ENCODE data around the gene BCL7C. TPM values are rescaled to one million over a fixed set of nuclear protein-coding genes. Genes with fewer than 3 reads are reported as not detected.

The BCL7C gene
- total RNA-seq, 1 experiment from 2014 or later = 45.8 TPM

- CTCF ChIA-PET = interaction anchor here (1.0 kb wide), 1 partner anchor 25 kb away, joined by 3 read pairs; no protein-coding TSS in a partner anchor
- 0 out of 2 replicates have a peak, but pooled peaks have one; percentile 73 for ATAC-seq
Observed at GRCh38 chr16:30838876-30839471, 54.9 kb downstream of the BCL7C start.

DNA sequence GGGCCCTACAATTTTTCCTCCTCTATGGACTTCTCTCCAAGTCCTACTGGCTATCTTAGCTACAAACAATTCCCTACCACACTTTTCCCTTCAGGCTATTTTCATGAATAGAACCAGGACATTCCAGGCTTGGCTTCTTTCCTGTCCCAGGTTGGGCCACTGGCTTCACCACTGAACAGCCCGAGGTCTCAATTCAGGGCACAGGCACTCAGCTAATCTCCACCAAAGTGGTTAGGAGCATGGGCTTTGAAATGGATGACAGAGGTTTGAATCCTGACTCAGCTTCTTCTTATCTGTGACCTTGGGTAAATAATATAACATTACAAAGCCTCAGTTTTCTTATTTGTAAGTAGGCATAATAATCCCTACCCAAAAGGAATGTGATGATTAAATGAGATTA is 56.0 kb downstream of the BCL7C start:
- in situ Hi-C loops (cut with HindIII; ENCODE audit: low pct_unique_long_range_greater_than_20kb, low sequenced_read_pairs) = no loop called here
- no peak overlapping the region for H3K27ac ChIP-seq (ENCODE audit: low read length)
- ChIA-PET CTCF (no interaction called here), POLR2A (interaction anchor here (0.6 kb wide), 1 partner anchor 32 kb away, joined by 4 read pairs; no protein-coding TSS in a partner anchor)
- no peak overlapping the region for H3K4me3 ChIP-seq (ENCODE audit: low read depth in 2 of 2, low read length in 2 of 2)
- no peak for ATAC-seq
- intact Hi-C loops (cut with micrococcal nuclease; ENCODE audit: unreplicated experiment) = no loop called here
- 0 out of 2 replicates have a peak, but pooled peaks cover 2% of the 10 kb centered on the region for H3K4me1 ChIP-seq (ENCODE audit: control insufficient read depth, insufficient read depth, low read length)
- H3K9me3 ChIP-seq (ENCODE audit: control insufficient read depth, insufficient read depth, low read depth, low read length) = no peaks in the 10 kb centered on the region
- TF ChIP-seq, protein P1, sequence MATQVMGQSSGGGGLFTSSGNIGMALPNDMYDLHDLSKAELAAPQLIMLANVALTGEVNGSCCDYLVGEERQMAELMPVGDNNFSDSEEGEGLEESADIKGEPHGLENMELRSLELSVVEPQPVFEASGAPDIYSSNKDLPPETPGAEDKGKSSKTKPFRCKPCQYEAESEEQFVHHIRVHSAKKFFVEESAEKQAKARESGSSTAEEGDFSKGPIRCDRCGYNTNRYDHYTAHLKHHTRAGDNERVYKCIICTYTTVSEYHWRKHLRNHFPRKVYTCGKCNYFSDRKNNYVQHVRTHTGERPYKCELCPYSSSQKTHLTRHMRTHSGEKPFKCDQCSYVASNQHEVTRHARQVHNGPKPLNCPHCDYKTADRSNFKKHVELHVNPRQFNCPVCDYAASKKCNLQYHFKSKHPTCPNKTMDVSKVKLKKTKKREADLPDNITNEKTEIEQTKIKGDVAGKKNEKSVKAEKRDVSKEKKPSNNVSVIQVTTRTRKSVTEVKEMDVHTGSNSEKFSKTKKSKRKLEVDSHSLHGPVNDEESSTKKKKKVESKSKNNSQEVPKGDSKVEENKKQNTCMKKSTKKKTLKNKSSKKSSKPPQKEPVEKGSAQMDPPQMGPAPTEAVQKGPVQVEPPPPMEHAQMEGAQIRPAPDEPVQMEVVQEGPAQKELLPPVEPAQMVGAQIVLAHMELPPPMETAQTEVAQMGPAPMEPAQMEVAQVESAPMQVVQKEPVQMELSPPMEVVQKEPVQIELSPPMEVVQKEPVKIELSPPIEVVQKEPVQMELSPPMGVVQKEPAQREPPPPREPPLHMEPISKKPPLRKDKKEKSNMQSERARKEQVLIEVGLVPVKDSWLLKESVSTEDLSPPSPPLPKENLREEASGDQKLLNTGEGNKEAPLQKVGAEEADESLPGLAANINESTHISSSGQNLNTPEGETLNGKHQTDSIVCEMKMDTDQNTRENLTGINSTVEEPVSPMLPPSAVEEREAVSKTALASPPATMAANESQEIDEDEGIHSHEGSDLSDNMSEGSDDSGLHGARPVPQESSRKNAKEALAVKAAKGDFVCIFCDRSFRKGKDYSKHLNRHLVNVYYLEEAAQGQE (IDR thresholded peaks at IDR 0.05; ENCODE audit: insufficient read depth in 1 of 2, low read depth in 2 of 2, low read length in 1 of 2) = no peak
- TF ChIP-seq TCF7L2 (IDR thresholded peaks at IDR 0.05; ENCODE audit: low read depth, low read length) (no peak), CTCF (IDR thresholded peaks at IDR 0.05) (no peak), POLR2AphosphoS5 (IDR thresholded peaks at IDR 0.05; ENCODE audit: low read depth, low read length) (no peak), SIN3A (IDR thresholded peaks at IDR 0.05; ENCODE audit: borderline replicate concordance, insufficient read depth, low read depth, low read length) (no peak)
- no peaks in the 10 kb centered on the region for H3K36me3 ChIP-seq (ENCODE audit: control insufficient read depth, insufficient read depth, low read length)
- no peak for DNase-seq (ENCODE audit: low read depth, low spot score)
- no TSS peak for BruUV-seq (replicated peaks)
- H3K27me3 ChIP-seq (ENCODE audit: control insufficient read depth, insufficient read depth, low read length) = no peaks in the 10 kb centered on the region

More at GRCh38 chr16:30838876-30839471, 54.9 kb downstream of the BCL7C start:
- no peak overlapping the region for H3K27ac ChIP-seq (ENCODE audit: low read length)
- POLR2A ChIA-PET = interaction anchor here (0.7 kb wide), 1 partner anchor 58 kb away, joined by 3 read pairs; no protein-coding TSS in a partner anchor
- H3K4me1 ChIP-seq (ENCODE audit: control insufficient read depth, insufficient read depth, low read length) = 0 out of 2 replicates have a peak, but pooled peaks cover 2% of the 10 kb centered on the region
- no peak overlapping the region for H3K4me3 ChIP-seq (ENCODE audit: low read depth in 2 of 2, low read length in 2 of 2)
- BruUV-seq (replicated peaks) = no TSS peak
- intact Hi-C loops (cut with micrococcal nuclease; ENCODE audit: unreplicated experiment) (no loop called here), in situ Hi-C loops (cut with HindIII; ENCODE audit: low pct_unique_long_range_greater_than_20kb, low sequenced_read_pairs) (no loop called here)
- no peaks in the 10 kb centered on the region for H3K9me3 ChIP-seq (ENCODE audit: control insufficient read depth, insufficient read depth, low read depth, low read length)
- TF ChIP-seq TCF7L2 (IDR thresholded peaks at IDR 0.05; ENCODE audit: low read depth, low read length) (no peak), CTCF (IDR thresholded peaks at IDR 0.05) (no peak), SIN3A (IDR thresholded peaks at IDR 0.05; ENCODE audit: borderline replicate concordance, insufficient read depth, low read depth, low read length) (no peak), POLR2AphosphoS5 (IDR thresholded peaks at IDR 0.05; ENCODE audit: low read depth, low read length) (no peak)
- TF ChIP-seq, protein P1 (IDR thresholded peaks at IDR 0.05; ENCODE audit: insufficient read depth in 1 of 2, low read depth in 2 of 2, low read length in 1 of 2) = no peak
- no peaks in the 10 kb centered on the region for H3K36me3 ChIP-seq (ENCODE audit: control insufficient read depth, insufficient read depth, low read length)
- no peaks in the 10 kb centered on the region for H3K27me3 ChIP-seq (ENCODE audit: control insufficient read depth, insufficient read depth, low read length)
- DNase-seq (ENCODE audit: low read depth, low spot score) = no peak
